GM21737 (cell line): ENCODE data around the gene SCNN1G.
"Not testable (repeated sequence)": the region's sequence is repeated elsewhere in the genome, so short reads cannot be mapped to it uniquely, and the experiment has no call there.

Source experiments
- ATAC-seq: cut with Tn5 transposase; IDR thresholded peaks from one replicate; pipeline ENCODE4 v1.9.1; 2021; ENCODE audit warnings: mild to moderate bottlenecking, moderate library complexity; ENCODE audit not compliant: unreplicated experiment

The SCNN1G gene

GRCh38 chr16:23182679-23183542 lies at the start of gene SCNN1G:
TSS of gene SCNN1G (plus strand) at chr16:23182745. CDS start at chr16:23186272, 3,527 bp downstream.
- no peak for ATAC-seq

GRCh38 chr16:23132775-23133463 lies 49.6 kb upstream of the SCNN1G start:
- ATAC-seq = no peak

GRCh38 chr16:23134274-23134673 lies 48.3 kb upstream of the SCNN1G start:
- no peak for ATAC-seq

- ATAC-seq = no peak
These were observed 45.3 kb upstream of the SCNN1G start for GRCh38 chr16:23137256-23137655.

- no peak for ATAC-seq
These were observed 44.7 kb upstream of the SCNN1G start for GRCh38 chr16:23137818-23138217.

- no peak for ATAC-seq
These were observed 42.4 kb upstream of the SCNN1G start for GRCh38 chr16:23140107-23140506.

GRCh38 chr16:23141033-23141432 lies 41.5 kb upstream of the SCNN1G start:
- ATAC-seq = no peak

- ATAC-seq = no peak
These were observed 41.0 kb upstream of the SCNN1G start for GRCh38 chr16:23141500-23141899.

GRCh38 chr16:23141959-23142740 lies 40.4 kb upstream of the SCNN1G start:
- ATAC-seq = no peak

GRCh38 chr16:23143391-23143790 lies 39.2 kb upstream of the SCNN1G start:
- ATAC-seq = no peak

- not testable (repeated sequence) for ATAC-seq
These were observed 38.2 kb upstream of the SCNN1G start for GRCh38 chr16:23144393-23144792.

- ATAC-seq = no peak
These were observed 37.4 kb upstream of the SCNN1G start for GRCh38 chr16:23145186-23145585.

- no peak for ATAC-seq
These were observed 36.9 kb upstream of the SCNN1G start for GRCh38 chr16:23145608-23146007.

GRCh38 chr16:23146877-23147601 lies 35.5 kb upstream of the SCNN1G start:
- no peak for ATAC-seq

- ATAC-seq = no peak
These were observed 34.9 kb upstream of the SCNN1G start for GRCh38 chr16:23147666-23148065.

- no peak for ATAC-seq
These were observed 34.4 kb upstream of the SCNN1G start for GRCh38 chr16:23148166-23148512.

- peak; percentile 35 for ATAC-seq
These were observed 33.9 kb upstream of the SCNN1G start for GRCh38 chr16:23148513-23149266.

GRCh38 chr16:23149267-23149992 lies 33.1 kb upstream of the SCNN1G start, which contains the start of gene USP31:
TSS of gene USP31 (minus strand) at chr16:23149452. CDS start at chr16:23149270, 182 bp downstream.
- peak; percentile 91 for ATAC-seq

- no peak for ATAC-seq
These were observed 32.6 kb upstream of the SCNN1G start for GRCh38 chr16:23149993-23150364.
